ENCODE results near the gene MACROD2.
A peak's percentile ranks its signal among the peaks of the same experiment; 100 is the strongest.
"Not testable (repeated sequence)": the region's sequence is repeated elsewhere in the genome, so short reads cannot be mapped to it uniquely, and the experiment has no call there.

The MACROD2 gene

DNA sequence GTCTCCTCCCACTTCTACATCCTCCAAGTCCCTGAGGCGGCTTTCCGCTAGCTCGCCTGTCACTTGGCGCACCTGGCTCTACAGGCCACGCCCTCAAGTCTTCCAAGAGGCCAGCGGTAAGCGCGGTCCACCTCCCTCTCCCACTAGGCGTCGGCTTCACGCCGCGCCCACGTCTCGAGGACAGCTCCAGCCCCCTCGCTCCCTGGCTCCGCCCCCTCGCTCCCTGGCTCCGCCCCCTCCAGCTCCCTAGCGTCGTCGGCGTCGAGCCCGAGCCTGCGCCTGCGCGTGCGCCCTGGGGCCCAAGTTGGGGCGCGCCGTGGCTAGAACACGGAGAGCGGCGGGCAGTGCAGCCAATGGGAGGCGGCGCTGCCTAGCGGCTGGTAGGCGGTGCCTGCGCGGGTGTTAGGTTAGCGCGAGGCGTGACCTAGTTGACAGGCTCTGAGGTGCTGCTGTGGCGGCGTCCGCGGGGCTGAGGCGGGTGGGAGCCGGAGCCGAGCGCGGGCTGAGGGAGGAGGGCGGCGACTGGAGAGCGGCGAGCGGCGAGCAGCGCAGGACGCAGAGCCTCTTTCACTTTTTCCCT lies at the start of gene MACROD2:
Gene MACROD2 (plus strand): TSS at position 431 of the 580 bp plus-strand sequence.
- DNase-seq = peak; percentile 95 to 99 (median 99)

DNA sequence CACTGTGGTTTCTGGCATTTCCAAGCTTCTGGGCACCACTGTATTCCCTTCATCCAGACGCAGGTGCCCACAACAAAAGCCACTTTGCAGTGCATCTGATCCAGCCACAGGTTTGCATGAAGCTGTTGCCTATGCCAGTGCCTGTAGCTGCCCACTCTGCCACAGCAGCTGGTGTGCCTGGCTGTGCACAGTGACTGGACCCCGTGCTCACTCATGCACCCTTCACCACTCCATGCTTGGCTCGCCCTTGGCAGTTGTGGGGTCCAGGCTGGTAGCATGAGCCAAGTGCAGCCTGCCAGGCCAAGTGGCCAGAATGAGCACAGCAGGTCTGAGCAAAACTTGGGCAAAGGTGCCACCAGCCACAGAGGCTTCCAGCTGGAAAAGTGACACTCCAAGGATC lies 47.6 kb upstream of the MACROD2 start:
- no peak for DNase-seq

DNA sequence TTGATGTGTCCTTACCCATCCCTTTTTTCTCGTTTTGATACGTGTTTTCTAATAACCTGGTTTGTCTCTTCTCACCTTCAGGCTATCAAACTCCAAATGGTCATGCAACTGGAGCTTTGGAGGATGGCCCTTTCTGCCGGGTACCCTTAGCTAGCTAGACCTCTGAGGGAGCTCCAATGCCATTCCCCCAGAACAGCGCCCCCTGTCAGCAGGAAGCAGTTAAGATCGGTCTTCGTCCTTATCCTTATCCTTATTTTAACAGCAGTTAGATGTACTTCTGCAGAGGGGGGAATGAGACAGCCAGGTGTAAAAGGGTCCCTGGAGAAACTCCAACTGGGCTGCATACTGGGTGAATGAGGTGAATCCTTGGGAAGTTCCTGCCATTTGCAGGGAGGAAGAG lies 42.1 kb upstream of the MACROD2 start:
- no peak for DNase-seq

DNA sequence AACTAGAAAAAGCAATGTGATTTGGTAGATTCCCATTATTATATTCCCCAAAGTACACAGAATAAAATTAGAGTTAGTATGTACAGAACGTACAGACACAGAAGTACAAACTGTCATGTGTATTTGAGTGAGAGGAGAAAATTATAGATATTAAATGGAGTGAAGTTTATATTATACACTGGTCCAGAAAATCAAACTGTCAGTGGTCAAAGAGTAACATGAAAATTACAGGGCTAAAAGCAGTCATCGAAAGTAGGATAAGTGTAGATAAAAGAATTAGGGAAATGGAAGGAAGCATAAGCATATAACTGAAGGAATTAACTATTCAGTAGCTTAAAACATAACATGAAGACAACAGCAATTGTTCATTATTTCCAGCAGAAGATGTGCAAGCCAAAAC lies 35.2 kb upstream of the MACROD2 start:
- DNase-seq = peak in 1 of 3 experiments; percentile 12

DNA sequence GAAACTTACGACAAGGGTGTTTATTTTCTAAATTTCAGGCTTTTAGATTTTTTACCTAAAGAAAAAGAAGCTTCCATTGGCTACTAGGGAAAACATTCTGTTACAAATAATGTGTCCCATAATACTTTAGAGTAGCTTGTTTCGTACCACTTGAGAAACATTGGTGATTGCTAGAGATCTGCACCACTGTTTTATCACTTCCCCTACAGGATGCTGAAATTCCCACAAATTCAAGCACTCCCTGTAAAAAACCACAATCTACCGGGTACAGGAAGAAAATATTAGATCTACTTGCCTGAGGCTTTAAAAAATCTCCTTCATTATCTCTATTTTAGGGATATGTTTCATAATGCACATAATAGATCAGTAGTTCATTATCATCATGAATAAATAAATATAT lies 34.8 kb upstream of the MACROD2 start:
- no peak for DNase-seq

DNA sequence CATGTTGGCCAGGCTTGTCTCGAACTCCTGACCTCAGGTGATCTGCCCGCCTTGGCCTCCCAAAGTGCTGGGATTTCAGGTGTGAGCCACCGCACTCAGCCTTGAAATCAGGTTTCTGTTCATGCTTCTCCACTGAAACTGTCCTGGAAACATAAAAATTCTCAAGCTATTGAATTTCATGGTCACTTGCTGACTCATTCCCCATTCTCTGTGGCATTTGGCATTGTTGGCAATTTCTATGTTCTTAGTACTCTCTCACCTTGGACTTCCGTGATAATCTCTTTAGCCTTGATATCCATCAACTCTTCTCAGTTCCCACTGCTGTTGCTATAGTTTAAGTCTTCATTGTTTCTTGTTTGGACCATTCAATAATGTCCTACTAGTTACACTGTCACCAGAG lies 11.1 kb upstream of the MACROD2 start:
- DNase-seq = no peak

DNA sequence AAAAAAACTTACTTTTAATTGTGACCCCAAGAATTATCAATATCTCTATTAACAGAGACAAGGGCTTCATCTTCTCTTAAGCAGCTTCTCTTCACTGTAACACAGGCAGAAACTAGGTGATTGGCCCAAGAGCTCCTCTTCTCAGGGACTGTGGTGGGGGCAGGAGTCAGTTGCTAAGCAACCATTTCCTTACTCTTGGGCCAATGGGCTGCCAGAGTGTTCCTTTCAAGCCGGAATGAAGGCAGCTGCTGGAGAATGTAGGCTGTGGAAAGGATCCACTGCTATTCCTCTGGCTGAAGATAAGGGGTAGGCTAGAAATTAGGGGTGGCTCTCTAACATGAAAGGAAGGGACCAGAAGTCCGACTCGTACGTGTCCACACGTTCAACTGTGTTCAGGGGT lies 4.9 kb upstream of the MACROD2 start, which contains the start of gene SEL1L2:
Gene SEL1L2 (minus strand): TSS at position 150 of the 400 bp plus-strand sequence. CDS start 80 bp downstream, at position 70.
- DNase-seq = peak in 2 of 3 experiments; percentile 40 to 61

DNA sequence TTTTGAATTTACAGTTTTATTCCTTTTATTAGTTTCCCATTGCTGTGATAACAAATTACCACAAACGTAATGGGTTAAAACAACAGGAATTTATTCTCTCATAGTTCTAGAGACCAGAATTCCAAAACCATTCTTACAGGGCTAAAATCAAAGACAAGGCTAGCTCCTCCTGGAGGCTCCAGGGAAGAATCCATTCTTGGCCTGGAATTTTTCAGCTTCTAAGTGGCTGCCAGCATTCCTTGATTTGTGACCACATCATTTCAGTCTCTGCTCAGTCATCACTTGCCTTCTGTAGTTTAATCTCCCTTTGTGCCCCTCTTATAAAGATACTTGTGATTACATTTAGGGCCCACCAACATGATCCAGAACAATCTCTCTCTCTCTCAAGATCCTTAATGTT lies 4.0 kb upstream of the MACROD2 start:
- no peak for DNase-seq

DNA sequence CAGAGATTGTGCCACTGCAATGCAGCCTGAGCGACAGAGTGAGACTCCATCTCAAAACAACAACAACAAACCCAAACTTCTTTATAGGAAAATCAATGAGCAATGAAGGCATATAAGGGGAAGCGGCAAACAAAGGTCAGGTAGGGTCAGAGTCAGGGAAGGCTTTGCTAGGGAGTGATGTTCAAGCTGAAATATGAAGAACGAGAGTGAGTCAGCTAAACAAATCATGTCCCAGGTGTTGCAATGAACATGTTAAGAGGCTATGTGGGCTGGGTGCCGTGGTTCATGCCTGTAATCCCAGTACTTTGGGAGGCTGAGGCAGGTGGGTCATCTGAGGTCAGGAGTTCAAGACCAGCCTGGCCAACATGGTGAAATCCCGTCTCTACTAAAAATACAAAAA lies 3.4 kb upstream of the MACROD2 start:
- not testable (repeated sequence) for DNase-seq

DNA sequence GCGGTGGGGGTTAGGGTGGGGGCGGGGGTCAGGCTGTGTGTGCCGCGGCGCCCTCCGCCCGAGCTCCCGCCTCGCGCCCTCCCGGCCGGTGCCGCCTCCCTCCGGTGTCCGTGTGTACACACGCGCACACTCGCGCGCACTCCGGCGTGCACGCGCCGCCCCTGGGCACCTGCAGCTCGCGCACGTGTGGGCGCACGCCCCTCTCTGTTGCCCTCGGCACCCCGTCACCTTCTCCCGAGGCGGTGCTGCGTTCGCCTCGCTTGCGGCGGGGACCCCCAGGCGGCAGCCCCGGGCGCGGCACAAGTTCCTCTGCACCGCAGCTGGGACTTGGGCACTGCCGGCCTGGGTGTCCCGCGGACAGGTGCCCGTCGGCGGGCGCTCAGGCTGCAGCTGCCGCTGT lies 525 bp downstream of the MACROD2 start:
- DNase-seq = peak; percentile 65 to 84 (median 80)

DNA sequence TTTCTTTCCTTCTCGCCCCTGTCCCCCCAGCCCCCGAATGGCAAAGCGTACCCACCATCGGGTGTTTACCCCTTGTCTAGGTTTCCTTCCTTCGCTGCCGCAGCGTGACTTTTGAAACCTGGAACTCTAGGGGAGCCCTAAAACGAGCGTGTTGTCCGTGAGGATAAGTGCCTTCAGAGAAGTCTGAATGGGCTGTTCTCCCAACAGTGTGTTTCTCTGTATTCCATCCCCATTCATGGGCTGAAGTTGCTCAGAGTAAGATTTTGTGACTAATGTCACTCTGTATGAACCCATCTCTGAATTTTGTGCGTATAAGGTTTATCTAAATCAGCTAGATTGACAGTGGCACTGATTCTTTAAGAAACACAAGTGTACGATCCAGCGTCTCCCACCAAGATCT lies 949 bp downstream of the MACROD2 start:
- DNase-seq = peak in 2 of 3 experiments; percentile 76

DNA sequence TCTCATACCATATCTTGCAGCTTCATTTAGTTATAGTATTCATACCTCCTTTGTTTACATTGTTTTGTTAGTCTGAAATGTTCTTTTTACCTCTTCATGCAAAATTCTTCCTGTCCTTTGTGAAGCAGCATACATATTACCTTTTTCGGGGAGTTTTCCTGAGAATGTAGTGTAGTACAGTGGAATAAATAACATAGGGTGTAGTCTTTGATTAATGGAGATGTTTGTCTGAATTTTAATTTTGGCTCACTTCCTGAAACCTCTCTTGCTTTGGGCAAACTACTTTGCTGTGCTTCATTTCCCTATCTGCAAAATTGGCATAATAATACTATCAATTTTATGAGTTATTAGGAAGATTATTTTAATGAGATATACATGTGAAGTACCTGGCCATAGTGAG lies 5.6 kb downstream of the MACROD2 start:
- DNase-seq = no peak

DNA sequence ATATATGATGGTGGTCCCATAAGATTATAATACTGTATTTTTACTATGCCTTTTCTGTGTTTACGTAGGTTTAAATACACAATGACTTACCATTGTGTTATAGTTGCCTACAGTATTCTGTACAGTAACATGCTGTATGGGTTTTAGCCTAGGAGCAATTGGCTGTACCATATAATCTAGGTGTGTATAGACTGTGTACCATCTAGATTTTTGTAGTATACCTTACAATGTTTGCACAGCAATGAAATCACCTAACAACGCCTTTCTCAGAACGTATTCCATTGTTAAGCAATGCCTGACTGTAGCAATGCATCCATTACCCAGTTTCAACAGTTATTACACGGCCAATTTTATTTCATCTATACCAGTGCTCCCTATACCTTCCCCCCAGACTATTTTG lies 10.7 kb downstream of the MACROD2 start:
- no peak for DNase-seq

DNA sequence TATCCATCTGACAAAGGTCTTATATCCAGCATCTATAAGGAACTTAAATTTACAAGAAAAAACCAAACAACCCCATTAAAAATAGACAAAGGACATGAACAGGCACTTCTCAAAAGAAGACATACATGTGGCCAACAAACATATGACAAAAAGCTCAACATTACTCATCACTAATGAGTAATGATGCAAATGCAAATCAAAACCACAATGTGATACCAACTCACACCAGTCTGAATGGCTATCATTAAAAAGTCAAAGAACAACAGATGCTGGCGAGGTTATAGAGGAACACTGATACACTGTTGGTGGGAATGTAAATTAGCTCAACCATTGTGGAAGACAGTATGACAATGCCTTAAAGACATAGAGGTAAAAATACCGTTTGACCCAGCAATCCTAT lies 13.9 kb downstream of the MACROD2 start:
- no peak for DNase-seq

DNA sequence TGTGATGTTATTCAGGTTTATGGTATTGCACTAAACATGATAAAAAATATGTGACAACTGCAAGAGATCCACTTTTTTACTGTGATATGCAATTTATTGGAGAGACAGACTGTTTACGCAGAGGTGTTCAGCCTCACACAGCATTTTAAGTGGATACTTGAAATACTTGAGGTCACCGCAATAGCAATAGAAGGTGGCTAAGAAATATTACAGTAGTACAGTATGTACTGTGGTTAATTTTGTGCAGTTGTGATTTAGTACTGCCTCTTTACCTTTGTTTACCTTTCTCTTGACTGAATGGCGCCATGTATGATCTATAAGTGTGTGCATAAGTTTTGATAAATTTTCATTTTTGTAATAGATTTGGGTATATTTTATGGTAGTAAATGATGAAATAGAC lies 17.4 kb downstream of the MACROD2 start:
- peak in 1 of 3 experiments; percentile 80 for DNase-seq

DNA sequence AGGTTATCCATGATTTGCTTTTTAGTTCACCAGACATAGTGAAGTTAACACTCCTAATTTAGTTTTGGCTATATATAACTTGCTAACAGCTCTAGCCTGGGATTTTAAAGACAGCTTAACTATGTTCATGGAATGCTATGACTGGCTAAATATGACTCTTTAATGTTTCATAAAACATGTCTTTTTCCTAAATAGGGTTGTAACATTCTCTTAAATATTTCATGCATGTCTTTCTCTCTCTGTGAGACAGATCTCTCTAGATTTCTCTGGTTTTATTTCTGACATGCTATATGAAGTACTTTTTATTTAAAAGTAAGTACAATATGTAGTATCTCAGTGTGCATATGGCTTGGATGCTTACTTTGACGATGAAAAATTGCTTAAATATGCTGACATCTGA lies 35.7 kb downstream of the MACROD2 start:
- no peak for DNase-seq

DNA sequence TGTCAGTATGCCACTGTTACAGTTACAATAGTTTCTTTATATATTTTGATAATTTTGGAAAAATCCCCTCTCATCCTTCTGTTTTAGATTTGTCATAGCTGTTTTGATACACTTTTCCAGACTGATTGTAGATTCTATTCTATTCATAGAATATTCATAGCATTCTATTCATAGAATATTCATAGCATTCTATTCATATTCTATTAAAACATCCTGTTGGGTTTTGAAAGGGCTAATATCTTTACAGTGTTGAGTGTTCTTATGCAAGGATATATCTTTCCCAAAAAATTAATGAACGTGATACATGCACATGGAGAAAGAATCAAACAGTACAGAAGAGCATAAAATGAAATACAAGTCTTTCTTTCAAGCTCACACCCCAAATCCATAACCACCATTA lies 38.0 kb downstream of the MACROD2 start:
- no peak for DNase-seq

DNA sequence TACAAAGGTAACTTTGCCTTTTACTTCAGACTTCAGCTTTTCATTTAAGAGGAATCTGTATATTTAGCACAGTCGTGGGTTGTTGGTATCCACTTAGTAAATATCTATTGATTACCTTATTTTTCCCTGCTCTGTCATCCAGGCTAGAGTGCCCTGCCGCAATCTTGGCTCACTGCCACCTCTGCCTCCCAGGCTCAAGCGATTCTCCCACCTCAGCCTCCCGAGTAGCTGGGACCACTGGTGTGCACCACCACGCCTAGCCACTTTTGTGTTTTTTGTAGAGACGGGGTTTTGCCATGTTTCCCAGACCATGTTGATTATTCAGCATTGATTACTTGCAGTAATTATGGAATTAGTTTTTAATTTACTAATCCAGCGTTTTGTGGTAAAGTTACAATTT lies 41.3 kb downstream of the MACROD2 start:
- no peak for DNase-seq

DNA sequence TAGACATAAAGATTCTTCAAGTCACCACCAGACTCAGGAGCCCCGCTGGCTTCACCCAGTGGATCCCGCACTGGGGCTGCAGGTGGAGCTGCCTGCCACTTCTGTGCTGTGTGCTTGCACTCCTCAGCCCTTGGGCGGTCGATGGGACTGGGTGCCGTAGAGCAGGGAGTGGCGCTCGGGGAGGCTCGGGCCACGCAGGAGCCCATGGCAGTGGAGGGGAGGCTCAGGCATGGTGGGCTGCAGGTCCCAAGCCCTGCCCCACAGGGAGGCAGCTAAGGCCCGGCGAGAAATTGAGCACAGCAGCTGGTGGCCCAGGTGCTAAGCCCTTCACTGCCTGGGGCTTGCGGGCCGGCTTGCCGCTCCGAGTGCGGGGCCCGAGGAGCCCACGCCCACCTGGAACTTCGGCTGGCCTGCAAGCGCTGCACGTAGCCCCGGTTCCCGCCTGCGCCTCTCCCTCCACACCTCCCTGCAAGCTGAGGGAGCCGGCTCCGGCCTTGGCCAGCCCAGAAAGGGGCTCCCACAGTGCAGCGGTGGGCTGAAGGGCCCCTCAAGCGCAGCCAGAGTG lies 49.5 kb downstream of the MACROD2 start:
- not testable (repeated sequence) for DNase-seq

DNA sequence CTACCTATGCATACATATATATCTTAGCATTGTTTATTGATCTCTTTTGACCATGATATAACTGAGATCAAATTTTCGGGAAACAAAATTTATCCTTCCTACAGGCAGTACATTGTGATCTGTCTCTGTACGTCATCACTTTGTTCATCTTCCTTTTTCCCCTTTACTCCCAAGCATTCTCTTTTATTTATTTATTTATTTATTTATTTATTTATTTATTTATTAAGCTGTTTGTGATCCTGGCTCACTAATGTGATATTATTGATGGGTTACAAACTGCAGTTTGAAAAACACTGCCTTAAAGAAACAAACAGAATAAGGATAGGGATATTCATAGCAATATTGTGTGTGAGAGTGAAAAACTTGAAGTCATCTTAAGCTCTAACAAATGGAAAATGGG lies 51.2 kb downstream of the MACROD2 start:
- no peak for DNase-seq

DNA sequence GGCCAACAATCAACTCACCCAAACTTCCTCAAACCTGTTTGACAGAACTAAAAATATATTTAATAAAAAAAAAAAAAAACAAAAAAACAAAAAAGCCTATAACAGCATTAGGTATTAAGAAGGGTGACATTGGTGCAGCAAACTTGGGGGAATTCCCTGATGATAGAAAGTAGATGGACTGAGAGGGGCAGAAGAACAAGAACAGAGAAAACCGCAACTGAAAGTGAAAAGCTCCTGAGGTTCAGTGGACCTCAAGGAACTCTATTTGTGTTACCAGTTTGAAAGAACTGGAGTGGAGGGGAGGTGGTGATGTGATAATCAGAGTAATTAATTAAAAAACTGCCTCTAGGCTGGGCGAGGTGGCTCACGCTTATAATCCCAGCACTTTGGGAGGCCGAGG lies 53.8 kb downstream of the MACROD2 start:
- no peak for DNase-seq

DNA sequence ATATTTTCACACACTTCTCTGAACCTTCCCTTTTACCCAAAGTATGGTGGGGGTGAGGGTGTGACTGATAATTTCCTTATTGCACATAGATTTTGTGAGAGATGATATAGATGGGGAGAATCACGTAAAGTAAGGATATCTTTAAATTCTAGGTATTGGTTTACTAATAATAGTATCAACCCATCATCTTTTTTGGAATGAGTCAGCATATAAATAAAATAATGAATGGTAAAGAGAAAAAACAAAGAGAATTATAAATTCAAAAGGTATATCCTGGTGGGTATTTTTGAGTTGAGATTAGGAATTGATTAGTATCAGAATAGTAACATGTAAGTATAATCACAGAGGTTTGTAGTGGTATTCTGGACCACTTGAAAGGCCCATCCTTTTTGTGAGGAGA lies 56.1 kb downstream of the MACROD2 start:
- no peak for DNase-seq

DNA sequence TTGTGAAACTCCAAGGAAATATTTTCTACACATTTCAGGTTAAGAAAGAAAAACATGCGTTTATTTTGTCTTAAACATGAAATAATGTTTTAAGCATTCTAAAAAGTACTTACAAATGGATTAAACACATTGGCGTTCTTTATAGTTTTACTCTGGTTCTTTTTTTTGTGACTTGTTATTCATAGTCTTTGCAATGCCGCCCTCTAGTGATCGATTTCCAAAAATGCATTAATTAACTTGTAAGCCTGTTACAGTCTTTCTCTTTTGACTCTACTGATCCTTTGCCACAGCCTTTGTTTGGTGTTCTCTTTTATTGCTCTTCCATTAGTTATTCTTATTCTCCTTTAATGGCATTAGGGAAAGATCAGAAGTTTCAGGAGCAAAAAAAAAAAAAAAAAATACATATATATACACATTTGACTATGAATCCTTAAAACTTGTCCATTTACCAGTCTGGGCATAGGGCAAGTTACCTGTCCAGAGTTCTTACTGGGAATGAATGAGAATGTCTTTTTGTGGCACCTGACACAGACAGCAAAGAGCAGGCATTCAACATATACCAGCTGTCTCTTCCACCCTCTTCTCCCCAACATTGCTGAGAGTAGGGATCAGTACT lies 59.9 kb downstream of the MACROD2 start:
- peak; percentile 44 to 92 (median 53) for DNase-seq

DNA sequence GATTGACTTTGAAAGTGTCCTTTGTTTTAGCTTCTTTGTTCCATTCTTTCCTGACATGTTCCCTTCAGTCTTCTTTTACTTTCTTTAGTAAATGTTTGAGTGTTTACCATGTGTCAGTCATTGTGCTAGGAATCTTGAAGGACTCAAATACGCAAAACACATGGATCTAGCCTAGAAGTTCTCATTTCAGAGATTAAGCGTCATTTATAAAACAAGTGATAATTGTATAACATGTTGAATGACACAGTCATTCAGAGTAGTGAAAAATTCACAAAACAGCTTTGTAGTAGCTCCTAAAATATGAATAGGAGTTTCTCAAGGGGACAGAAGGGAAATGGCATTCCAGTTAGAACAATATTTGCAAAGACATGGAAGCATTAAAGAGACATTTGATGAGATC lies 66.9 kb downstream of the MACROD2 start:
- no peak for DNase-seq

DNA sequence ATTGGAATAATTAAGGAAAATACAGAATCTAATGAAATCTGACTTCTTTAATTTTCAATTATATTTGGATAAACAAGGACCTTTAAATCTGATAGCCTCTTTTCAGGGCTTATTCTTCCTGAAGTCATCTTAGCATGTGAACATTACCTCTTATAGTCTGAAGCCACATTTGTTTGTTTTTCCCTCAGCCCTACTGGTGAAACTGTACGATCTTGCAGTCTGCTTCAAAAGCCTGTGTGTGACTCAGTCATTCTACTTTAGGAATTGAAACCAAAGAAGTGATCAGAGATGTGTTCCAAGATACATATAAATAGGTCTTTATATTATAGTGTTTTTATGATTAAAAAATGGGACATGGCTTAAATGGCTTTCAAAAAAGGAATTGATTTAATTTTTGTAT lies 67.5 kb downstream of the MACROD2 start:
- DNase-seq = peak in 1 of 3 experiments; percentile 13
